ENCODE measurements around the gene LIF.
A peak's percentile ranks its signal among the peaks of the same experiment; 100 is the strongest.

LIF gene

DNA sequence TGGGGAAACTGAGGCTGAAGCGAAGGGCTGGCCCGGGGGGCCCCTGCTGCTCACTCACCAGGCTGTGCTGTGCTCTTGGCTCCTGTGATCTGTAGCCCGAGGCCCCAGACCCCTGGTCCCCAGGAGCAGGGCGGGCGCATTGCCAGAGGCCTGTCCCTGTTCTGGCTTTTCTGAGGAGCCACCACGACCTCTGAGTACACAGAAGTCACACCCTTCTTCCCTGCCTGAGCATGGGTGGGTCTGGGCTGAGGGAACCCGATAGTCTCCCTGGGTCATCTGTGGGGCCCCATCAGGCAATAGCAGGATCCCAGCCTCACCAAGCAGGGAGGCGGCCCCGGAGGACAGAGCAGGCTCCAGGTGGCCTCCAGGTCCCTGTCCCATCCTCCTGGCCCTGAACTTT is 37.6 kb upstream of the LIF start:
- DNase-seq: no peak

DNA sequence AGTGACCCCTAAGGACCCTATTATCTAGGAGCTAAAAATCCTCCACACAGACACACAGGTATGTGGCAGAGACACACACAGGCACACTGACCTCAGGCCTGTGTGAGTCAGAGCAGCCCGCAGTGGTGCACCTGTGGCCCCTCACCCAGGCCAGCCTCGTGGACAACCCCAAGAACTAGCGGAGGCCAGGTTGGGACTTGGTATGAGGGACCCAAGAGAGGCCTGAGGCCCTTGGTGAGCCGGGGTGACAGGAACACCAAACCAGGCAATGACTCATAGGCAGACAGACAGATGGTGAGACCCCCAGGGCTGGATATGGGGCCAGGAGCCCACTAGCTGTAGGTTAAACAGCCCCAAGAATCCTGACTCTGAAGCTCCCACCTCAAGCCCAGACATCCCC is 36.8 kb upstream of the LIF start:
- DNase-seq: no peak

DNA sequence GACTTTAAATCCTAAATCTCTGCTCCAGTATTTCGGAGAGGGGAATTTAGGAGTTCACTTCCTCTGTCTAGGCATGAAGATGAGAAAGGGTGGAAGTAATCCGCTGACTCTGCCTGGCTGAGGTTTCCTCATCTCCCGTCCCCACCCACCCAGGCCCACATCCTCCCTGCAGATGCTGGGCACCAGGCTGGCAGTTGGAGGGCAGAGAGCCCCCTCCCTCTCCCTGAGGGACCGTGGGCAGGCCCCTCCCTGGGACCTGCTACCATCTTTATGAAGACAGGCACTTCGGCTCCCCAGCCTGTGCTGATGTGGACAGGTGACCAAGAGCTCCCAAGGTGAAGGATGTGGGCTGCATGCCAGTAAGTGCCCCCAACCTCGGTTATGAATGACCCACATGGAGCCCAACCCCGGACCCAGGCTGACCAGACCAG is 36.1 kb upstream of the LIF start:
- DNase-seq: peak; percentile 74 to 76 (median 75)

DNA sequence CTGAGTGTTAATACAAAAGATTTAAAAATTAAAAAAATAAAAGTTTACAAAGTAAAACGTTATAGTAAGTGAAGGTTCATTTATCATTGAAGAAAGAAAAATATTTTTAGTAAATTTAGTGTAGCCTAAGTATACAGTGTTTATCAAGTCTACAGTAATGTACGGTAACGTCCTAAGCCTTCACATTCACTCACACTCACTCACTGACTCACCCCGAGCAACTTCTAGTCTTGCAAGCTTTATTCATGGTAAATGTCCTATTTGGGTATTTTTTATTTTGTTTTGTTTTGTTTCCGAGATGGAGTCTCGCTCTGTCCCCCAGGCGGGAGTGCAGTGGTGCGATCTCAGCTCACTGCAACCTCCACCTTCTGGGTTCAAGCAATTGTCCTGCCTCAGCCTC is 33.9 kb upstream of the LIF start:
- peak in 2 of 3 donors; percentile 65 to 66 for DNase-seq

DNA sequence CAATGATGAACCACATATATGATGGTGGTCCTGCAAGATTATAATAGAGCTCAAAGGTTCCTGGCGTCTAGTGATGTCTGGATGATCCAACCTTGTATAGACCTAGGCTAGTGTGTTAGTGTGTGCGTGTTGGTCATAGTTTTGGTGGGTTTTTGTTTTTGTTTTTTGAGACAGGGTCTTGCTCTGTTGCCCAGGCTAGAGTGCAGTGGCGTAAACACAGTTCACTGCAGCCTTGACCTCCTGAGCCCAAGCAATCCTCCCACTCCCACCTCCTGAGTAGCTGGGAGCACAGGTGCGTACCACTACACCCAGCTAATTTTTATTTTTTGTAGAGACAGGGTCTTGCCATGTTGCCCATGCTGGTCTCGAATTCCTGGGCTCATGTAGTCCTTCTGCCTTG is 33.4 kb upstream of the LIF start:
- no peak for DNase-seq

DNA sequence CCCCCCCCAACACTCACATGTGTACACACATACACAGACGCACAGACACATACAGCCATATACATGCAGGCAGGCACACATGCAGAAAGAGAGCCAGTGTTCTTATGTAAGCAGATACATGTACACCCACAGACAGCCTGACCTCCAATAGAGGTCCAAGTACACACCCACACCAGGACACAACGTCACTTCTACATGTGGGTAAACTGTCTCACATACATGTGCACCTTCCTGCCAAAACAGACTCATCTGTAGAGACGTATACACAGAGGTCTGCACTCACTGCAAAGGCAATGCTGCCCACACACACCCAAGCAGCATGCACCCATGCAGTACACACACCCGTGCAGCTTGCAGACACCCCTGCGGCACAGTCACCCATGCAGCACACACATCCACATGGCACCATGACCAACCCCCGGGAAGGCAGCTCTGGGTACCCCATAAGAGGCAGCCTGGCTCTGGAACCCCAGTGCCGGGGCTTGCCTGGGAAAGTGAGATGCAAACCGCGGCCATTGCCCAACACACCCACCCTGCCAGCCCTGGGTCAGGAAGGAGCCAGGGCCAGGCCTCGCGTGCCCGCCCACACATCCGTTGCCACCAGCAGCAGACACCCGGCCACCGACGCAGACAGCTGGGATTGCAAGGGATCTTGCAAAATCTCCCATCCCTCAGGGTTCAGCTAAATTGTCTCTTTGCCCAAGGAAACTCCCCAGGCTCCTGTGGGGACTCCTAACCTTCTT is 32.7 kb upstream of the LIF start:
- peak; percentile 96 to 97 (median 97) for DNase-seq

DNA sequence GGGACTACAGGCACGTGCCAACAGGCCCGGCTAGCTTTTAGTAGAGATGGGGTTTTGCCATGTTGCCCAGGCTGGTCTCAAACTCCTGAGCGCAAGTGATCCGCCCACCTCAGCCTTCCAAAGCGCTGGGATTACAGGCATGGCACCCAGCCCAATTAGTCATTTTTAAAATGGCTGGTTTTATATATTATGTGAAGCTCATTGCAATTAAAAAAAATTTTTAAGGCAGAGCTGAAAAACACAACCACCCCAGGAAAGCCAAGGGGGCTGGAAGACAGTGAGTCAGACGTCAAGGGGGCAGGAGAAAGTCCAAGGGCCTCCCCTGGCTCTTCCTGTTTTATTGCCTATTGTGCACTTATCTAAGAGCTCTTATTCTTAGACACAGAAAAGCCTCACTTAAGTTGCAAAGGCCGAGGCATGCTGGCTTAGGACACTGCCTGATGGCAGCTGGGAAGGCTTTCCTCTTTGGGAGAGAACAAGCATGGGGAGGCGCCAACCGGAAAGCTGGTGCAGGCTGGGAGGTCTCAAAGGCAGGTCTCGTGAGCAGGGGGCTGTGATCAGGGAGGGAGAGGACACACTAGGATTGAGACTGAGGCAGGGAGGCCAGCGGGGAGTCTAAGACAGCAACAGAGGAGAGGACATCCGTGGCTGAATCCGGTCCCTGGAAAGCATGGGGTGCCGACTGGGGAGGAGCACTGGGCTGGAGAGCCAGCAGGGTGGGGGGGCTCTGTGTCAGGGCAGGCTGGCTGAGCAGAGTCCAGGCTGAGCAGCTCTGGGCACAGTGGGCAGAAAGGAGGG is 31.2 kb upstream of the LIF start:
- DNase-seq: peak; percentile 79 to 85 (median 82)

DNA sequence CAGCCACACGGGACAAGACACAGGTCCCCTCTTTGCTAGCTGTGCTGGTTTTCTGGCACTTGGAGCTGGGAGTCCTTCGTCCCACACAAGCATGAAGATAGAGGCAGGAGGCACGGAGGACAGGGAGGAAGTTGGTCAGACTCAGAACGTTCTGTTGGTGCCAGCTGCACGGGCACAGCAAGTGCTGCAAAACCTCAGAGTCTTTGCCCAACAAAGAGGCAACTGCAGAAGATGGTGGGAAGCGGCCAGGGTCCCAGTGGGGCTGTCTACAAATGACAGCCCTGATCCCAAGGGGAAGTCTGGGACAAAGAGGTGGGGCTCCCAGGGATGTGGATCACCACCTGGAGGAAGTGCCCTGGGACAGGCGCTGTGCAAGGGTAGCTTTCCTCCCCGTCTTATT is 29.5 kb upstream of the LIF start:
- DNase-seq: no peak

DNA sequence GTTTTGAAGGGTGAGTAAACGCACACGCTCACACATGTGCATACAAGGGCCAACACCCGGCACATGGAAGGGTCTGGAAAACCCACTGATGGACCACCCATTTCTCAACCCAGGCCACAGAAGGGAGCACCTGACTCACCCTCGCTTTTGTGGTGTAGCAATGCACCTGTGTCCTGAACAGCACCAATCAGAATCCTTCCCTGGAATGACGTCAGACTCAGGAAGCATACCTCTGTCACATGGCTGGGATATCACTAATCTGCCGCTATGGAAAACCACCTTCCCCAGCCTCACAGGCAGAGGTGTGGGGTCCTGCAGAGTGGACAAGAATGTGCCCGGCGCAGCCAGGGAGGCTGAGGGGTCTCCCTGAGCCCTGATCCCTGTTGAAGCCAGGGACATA is 29.1 kb upstream of the LIF start:
- DNase-seq: no peak

DNA sequence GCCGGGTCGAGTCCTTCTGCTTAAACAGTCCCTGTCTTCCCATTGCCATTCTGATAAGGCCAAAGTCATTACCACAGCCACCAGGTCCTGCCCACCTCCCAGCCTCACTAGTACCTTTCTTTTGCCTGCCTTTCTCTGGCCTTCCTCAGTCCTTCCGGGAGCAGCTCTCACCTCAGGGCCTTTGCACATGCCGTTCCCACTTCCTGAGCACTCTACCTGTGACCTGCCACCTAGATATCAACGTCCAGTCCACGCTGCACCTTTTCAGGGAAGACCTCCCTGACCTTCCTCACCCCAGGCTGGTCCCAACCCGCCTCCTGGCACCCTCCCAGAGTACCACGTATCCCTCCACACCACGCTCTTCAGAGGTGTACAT is 27.9 kb upstream of the LIF start:
- no peak for DNase-seq

DNA sequence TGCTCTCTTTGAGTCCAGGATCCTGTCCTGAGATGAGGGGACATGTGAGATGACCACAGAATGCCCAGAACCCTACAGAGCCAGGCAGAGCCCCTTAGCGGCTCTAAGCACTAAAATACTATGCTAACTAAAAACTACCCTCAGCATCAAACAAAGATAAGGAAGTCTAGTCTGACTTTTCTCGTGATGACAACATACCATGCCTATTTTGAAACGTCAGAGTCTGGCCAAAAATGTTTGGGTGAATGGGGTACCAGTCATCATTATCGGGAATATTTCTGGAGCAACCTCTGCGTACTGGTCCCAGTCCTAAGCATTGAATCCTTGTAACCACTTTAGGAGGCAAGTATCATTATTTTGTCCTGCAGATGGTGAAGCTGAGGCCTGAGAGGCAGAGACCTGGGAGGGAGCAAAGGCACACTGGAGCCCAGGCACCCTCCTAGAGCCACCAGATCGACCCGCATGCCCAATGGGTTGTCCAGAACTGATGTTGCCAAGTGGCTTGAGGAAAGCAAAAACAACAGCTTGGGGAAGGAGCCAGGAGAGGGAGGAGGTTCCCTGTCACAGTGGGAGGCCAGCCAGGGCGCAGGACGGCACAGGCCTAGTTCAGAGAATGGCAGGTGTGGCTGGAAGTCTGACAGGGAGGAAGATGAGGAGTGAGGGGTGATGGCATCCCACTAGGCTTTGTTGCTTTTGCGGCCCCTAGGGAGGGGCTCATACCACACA is 27.3 kb upstream of the LIF start:
- peak in 2 of 3 donors; percentile 73 to 74 for DNase-seq

DNA sequence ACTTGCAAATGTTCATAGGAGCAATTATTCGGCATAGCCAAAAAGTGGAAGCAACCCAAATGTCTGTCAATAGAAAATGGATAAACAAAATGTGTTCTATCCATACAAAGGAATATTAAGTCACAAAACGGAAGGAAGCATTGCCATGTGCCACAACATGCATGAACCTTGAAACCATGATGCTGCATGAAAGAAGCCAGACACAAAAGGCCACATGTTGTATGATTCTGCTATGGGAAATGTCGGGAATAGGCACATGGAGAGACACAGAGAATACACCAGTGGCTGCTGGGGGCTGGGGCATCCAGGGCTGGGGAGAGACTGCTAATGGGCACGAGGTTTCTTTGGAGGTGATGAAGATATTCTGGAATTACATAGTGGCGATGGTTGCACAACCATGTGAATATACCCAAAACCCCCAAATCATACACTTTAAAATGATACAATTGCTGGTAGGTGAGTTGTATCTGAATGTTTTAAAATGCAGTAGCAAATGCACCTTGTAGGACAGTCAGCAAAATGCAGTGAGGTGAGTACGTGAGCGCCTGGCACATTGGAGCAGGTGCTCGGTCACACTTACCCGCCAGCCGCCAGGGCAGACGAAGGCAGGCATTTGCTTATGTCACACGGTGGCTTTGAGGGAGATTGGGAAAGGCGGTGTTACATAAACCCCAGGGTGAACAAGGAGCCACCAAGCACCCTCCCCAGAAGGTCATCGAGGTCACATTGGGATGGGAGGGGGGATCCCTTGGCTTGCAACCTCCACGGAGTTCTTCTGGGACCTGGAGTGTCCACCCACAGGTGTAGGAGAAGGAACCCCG is 26.4 kb upstream of the LIF start:
- peak; percentile 67 to 77 (median 73) for DNase-seq

DNA sequence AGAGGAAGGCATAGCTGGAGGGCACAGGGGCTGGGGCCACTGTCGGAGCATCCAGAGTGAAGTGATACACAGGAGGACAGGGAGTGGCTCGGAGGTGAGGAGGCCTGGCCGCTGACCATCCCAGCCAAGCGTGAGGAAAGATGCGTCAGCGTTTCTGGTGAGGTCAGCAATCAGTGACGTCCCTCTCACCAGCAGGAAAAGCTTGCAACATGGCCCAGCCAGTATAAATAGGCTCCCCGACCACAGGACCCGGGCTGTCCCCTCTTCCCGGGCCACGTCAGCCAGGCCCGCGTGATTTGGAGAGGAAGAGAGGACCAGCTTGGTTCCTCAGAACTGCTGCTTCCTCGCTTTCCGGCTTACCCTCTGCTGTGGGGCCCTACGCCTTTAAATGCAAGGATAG is 24.3 kb upstream of the LIF start:
- peak; percentile 98 to 99 (median 99) for DNase-seq

DNA sequence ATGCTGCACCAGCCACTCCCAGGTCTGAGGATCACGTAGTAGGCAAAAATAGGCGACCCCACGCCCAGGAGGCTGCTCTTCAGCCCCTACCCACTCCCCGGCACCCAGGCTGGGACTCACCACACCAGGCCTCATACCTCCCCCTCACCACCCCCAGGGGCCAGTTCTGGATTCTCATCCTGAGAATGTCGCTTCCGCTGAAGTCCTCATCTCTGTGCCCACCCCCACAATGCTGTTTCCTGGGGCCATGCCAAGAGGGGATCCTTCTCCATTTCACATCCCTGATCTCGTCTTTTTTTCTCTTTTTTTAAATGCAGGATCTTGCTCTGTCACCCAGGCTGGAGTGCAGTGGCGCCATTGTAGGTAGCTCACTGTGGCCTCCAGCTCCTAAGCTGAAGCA is 21.8 kb upstream of the LIF start:
- no peak for DNase-seq

DNA sequence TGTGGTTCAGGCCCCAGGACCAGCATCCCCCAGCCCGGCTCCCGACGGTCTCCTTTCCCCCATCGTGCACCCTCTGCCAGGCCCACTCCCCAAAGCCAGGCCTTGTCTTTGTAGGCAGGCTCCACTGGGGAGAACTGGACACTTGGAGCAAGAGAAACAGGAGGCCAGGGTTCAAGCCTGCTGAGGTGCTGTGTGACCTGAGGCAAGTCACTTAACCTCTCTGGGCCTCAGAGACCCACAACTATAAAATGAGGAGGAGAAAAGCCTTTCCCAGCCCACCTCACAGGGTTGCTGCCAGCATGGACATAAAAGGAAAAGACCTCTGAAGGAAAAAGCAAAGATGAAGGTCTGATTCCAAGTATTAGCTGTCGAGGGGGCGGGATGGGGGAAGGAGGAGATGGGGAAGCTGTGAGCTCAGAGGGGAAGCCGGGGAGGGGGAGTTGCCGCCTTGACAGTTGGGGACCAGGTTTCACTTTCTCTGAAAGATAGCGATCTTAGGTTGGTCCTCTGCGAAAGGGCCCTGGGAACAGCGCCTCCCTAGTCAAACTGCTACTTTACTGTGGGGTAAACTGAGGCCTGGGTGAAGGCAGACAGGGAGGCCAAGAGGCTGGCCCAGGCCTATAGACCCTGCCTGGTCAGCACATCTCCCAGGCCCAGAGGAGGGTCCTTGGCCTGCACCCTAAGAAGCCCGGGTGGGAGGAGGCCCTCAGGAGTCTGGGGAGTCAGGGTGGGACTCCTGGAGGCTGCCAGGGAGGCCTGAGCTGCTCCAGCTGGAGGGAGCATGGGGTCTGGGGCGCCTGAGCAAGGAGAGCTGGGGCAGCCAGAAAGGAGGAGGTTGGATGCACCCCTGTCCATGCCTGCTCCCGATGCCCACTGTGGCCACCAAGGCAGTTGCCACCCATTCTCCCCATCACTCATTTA is 21.1 kb upstream of the LIF start:
- DNase-seq: peak; percentile 75 to 88 (median 80)

DNA sequence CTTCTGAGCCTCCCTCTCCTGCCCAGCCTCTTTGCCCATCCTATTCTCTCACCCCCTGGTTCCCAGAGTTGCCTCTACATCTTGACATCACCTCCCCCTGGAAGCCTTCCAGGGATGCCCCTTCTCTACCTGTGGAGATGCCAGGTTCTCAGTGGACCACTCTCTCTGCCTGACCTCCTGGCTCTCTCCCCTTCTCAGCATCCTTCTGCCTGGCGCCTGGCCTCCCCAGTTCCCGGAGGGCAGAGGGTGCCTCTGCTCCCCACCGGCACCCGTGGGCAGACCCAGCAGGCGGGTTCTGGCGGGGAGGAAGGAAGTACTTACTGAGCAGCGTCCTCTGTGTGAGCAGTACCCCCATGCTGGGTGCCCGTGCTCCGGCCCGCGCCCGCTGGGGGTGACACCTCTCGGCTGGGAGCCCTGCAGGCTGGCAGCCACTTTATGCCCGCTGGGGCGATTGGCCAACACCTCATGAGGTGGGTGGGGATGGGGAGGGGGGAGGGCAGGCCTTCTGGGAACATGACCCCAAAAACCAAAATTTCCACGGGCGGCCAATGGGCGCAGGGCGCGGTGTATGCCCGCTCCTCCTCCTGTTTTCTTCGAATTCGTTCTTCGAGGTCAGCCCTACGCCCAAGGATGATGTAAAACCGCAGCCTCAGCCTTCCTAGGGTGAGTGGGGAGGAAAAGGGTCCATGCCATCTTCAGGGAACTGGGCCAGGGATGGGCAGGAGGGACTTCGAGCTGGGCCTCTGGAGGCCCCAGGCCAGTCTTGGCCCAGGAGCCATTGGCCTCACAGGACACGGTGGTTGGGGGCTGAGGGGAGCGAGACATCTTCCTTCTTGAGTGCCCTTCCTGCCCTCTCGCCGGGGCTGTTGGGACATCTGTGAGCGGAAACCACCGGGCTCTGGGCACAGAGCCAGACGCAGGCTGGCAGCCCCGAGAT is 20.2 kb upstream of the LIF start, which contains the start of gene OSM:
TSS of gene OSM (minus strand) at position 407 of the 937 bp plus-strand sequence. CDS start at position 355, 52 bp downstream.
- DNase-seq: peak; percentile 86 to 91 (median 88)

DNA sequence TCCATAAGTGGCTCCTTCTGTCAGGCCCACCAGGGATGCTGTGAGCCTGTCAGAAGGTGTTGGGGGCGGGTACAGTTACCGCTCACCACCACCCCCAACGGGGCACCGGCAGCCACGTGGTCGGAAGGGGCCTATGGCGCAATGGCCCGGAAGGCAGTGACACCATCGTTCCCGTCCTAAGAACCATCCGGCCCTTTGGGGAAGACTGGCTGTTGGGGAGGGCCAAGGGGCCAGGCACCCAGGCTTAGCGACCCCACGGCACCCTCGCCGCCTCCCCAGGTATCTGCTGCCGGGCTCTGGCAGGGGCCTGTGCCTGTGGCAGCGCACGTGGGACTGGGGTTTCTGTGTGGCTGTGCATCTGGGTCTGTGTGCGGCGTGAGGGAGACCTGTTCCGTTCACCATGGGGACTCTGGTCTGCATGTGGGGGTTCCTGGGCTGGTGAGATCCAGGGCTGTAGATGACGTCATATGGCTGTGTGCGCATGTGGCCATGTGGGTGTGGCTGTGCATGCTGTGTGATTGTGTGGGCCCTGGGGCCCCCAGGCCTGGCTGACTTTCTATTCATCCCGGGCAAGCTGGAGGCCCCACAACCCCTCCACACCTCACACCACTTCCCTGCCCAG is 19.4 kb upstream of the LIF start:
- DNase-seq: peak; percentile 78 to 84 (median 79)

DNA sequence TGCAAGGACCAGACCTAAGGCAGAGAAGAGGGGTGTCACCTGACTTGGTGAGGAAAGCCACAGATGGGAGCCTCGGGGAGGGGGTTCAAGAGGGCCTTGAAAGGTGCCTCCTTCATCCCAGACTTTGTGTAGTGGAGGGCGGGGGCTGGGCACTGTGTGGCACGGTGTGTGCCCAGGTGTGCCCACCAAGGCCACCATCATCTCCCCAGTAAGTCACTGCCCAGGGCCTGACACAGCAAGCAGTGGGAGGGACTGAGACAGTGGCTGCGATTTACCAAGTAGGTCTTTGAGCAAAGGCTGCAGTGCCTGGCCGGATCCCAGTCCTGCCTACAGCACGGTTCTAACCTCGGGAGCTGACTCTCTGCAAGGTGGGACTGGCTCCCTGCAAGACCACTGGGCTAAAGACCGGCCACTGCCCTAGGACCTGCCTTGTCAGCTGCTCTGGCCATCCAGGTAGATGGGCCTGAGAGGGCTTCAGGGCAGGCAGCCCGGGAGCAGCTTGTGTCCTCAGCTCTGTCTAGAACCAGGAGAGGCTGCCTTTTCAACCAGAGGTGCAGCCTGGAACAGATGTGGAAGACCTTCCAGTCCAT is 18.7 kb upstream of the LIF start:
- DNase-seq: no peak

DNA sequence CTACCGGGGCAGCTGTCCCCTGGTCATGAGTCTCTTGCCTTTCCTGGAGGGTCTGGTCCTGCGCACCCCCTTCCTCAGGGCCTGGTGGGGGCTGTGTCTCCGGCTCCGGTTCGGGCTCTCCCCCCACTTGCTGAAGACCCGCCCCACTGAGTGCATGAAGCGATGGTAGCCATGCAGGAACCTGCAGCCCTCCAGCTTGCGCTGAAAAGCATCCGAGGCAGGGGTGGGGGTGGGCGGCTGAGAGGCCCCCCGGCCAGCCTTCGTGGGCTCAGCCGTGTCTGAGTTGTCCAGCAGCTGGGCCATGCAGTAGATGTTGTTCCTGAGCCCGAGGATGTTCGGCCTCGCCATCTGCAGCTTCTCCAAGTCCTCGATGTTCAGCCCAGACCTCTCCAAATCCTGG is 17.3 kb upstream of the LIF start:
- no peak for DNase-seq
